Hematopoietic multipotent progenitor cell treated with erythropoietin and hydrocortisone succinate and interleukin-3 and kit ligand, for 8 days (in vitro differentiated cells): ENCODE data around the gene NEB.

Experiments used
- DNase-seq: peaks from one replicate; pipeline ENCODE4 v3.0.0-alpha.2; 2015

The NEB gene, protein sequence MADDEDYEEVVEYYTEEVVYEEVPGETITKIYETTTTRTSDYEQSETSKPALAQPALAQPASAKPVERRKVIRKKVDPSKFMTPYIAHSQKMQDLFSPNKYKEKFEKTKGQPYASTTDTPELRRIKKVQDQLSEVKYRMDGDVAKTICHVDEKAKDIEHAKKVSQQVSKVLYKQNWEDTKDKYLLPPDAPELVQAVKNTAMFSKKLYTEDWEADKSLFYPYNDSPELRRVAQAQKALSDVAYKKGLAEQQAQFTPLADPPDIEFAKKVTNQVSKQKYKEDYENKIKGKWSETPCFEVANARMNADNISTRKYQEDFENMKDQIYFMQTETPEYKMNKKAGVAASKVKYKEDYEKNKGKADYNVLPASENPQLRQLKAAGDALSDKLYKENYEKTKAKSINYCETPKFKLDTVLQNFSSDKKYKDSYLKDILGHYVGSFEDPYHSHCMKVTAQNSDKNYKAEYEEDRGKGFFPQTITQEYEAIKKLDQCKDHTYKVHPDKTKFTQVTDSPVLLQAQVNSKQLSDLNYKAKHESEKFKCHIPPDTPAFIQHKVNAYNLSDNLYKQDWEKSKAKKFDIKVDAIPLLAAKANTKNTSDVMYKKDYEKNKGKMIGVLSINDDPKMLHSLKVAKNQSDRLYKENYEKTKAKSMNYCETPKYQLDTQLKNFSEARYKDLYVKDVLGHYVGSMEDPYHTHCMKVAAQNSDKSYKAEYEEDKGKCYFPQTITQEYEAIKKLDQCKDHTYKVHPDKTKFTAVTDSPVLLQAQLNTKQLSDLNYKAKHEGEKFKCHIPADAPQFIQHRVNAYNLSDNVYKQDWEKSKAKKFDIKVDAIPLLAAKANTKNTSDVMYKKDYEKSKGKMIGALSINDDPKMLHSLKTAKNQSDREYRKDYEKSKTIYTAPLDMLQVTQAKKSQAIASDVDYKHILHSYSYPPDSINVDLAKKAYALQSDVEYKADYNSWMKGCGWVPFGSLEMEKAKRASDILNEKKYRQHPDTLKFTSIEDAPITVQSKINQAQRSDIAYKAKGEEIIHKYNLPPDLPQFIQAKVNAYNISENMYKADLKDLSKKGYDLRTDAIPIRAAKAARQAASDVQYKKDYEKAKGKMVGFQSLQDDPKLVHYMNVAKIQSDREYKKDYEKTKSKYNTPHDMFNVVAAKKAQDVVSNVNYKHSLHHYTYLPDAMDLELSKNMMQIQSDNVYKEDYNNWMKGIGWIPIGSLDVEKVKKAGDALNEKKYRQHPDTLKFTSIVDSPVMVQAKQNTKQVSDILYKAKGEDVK (N-terminal part only)

DNA sequence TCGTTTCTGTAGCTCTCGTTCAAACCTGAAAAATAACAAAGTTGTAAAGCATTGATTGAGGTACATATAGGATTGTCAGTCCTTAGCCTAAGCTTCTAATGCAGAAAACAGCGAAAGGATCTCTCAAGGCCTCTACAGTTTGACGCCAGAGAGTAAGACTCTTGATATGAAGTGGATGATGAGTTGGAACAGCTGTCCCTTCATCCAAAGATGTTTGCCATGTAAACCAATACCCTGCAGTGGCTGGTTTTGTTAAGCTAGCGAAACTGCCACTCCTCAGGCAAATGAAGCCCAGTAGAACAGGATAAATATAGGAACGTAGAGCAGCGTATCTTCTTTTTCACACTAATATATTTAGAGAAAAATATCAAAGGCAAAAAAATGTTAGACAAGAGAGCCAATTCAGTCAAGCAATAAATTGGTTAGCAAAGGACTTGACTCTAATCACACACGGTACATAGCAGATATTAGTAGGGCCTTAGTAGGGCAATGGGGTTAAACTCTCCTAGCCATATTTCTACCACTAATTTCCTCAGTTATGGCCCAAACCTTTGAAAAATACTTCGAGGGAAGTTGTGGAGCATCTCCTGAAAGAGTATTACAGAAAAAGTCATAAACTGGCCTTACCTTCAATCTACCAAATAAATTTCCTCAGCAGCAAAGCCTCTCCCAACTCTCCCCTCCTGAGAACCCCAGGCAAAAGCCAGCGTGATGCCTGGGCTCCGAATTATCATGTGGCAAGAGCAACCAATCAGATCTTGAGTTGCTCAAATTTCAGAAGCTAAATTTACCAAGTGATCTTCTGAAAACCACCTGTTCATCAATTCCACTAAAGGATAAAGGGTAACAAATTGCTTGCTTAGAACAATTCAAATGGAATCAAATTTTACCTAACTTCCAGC is at the start of gene NEB:
NEB (minus strand) TSS at position 706 of the 902 bp plus-strand sequence. CDS start 1,320 bp downstream, outside the sequence.
- DNase-seq: no peak

DNA sequence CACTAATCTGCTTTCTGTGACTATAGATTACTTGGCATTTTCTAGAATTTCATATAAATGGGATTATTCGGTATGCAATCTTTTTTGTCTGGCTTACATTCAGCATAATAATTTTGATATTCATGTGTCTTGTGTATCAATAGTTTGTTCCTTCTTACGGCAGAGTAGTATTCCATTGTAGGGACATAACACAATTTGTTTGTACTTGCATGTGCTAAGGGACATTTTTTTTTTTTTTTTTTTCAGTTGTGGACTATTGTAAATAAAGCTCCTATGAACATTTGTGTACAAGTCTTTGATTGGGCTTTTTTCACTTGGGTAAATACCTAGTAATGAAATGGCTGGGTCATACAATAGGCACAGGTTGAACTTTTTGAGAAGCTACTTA is 48.9 kb upstream of the NEB start:
- DNase-seq: no peak

DNA sequence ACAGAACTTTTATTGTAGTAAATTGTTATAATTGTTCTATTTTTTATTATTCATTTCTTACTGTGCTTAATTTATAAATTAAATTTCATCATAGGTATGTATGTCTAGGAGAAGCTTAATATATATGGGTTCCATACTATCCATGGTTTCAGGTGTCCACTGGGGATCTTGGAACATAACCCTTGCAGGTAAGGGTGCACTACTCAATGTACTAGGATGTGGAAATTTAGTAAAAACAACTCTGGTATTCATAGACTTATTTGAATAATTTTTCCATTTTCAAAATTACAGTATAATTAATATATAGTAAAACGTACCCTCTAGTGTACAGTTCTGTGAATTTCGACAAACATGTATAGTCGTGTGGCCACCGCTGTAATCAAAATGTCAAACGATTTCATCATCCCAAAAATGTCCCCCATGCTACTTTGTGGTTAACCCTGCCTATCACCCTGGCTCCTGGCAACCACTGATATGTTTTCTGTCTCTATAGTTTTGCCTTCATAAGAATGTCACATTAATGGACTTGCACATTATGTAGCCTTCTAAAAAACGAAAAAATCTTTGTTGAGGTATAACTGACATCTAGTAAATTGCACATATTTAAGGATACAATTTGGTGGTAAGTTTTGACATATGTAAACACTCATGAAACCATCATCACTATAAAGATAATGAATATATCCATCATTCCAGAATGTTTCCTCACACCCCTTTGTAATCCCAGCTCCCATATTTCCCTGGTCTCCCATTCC is 48.3 kb upstream of the NEB start:
- DNase-seq: peak; percentile 91

DNA sequence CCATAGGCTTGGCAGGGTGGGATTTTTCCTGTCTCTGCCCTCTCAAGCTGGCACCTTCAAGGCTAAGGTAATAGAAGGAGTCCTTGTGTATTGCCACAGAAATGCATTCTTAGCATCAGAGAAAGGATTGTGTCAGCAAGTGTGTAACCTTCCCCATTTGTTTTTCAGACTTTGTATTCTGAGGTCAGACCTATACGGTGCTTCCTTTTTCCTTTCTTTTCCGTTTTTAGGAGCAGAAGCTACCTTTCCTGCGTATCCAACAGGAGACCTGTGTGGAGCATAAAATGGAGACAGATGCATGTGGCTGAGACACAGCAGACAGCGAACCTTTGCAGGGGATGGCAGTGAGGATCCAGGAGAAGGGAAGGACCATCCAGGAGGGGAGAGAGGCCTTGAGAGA is 47.4 kb upstream of the NEB start:
- DNase-seq: no peak

DNA sequence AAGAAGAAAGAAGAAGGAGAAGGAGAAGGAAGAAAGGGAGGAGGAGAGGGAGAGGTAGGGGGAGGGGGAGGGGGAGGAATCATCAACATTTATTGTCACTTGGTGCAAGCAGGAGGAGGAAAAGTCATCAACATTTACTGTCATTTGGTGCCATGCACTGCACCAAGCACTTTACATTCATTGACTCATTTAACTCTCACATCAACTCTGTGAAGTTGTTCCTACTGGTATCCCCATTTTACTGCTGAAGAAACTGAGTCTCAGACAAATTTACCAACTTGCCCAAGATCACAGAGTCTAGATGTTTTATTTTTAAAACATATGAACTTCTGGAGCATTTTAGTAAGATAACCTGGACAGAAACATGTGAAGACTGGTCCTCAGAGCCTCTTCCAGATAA is 46.7 kb upstream of the NEB start:
- DNase-seq: no peak

DNA sequence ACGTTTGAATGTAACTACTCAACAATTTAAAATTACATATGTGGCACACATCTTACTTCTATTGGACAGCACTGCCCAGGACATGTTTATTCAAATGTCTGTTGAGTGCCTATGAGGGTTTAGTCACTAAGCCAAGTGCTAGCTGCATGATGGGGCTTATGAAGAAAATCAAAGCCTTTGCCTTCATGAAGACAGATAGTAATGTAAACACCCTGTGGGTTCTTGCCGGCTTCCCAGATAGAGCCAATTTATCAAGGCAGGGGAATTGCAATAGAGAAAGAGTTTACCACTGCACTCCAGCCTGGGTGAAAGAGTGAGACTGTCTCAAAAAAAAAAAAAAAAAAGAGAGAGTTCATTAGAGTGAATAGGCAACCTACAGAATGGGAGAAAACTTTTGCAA is 43.7 kb upstream of the NEB start:
- DNase-seq: no peak

DNA sequence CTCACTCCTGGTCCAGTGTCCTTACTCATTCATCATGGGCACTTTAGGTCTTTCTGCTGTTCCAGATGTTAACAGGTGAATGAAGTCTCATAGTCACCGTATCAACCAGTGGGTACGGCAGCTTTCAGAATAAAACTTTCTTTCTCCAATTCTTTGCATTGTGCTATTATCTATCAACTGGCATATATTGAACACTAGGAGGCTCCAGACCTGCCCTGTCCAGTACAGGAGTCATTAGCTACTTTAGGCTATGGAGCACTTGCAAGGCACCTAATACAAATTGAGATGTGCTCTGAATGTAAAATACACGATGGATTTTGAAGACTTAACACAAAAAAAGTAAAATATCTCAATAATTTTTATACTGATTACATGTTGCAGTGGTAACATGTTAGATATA is 43.2 kb upstream of the NEB start:
- DNase-seq: peak; percentile 63

DNA sequence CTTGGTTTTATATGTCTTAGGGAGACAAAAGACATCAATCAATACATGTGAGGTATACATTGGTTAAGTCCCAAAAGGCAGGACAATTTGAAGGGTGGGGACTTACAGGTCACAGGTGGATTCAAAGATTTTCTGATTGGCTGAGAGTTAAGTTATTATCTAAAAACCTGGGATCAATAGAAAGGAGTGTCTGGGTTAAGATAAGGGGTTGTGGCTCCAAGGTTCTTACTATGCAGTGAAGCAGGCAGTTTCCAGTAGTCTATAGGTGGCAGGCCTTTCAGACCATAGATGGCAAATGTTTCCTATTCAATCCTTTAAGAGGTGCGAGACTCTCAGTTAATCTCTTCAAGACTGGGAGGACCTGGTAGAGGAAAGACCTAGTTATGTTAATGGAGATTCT is 42.1 kb upstream of the NEB start:
- DNase-seq: peak; percentile 58

DNA sequence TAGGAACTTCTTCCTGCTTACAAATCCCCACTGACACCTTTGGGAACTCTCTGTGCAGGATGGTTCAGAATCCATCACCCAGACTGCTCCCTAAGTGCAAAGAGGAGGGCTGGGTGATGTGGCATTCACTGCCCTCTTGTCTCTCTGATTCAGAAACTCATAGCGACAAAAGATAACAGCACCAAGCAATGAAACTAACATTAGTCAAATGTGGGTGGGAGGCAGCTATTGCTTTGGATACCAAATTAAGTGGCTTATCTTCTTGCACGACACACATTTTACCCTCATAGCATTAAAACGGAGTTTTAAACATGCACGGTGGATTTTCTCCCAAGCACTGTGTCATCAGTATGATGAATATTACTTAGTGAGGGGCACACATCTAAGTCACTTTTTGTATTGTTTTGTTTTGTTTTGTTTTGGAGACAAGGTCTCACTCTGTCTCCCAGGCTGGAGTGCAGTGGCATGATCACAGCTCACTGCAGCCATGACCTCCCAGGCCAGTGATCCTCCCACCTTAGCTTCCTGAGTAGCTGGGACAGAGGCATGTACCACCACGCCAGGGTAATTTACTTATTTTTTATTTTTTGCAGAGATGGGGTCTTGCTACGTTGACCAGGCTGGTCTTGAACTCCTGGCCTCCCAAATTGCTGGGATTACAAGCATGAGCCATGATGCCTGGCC is 40.9 kb upstream of the NEB start:
- DNase-seq: peak; percentile 90

DNA sequence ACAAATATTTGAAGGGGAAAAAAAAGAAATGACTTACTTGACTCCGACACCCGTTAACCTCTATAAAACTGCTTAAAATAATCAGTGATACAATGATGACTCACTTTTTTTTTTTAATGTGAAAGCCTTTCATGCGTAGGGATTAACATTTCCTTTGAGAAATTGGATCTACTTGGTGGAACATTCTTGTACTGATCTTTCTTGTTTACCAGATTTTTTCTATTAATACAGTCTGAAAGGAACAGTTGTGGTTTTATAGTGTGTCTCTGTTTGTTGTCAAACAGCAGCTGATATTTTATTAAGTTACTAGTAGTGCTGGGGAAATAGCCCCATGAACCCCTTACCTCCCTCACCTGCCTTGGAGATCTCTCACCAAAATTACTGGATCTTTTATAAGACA is 40.2 kb upstream of the NEB start:
- no peak for DNase-seq

DNA sequence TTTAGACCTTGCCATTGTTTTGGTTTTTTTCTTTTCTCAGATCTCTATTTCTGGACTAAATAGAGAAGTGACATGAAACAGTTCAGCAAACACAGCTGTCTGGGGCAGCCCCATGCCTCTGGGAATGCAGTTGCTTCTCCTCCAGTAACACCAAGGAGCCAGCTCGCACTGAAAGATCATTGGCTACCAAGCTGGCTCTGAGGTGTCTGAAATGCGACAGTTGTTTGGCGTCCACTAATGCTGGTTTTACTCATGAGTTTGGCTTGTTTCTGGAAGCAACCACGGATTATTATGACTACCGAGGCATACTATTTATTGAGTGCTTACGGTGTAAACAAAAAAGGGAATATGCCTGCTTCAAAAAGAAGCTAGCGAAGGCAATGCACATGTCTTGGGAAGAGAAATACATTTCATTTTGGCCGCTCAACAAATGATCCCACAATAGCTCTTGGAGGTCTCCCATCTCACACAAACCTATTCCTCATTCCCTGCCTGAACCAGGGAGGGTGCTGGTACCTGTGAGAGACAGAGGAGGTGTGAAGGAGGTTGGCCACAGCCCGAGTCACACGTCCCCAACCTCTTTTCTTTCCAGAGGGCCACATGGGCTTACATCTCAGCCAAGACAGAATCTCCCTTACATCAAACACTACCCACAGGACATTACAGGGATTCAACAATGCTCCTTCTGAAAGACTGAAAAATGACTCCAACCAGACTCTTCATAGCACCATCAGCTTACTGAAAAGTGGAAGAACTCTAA is 37.5 kb upstream of the NEB start:
- no peak for DNase-seq

DNA sequence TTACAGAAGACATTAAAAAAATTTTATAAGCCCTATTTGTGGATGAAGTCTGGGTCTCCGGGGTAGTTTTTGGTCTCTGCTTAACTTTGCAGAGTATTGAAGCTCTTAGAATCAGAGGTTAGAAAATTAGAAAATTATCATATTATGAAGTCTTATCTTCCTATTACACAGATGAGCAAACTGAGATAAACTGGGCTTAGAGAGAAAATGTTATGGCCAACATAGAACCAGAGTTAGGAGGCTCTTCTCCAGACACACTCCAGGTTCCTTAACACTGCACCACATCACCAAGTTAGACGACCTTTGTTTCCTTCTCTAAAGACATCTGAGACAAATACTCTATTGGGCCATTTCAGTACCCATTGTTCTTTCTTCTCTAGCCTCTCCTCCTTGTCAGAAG is 36.7 kb upstream of the NEB start:
- DNase-seq: no peak

DNA sequence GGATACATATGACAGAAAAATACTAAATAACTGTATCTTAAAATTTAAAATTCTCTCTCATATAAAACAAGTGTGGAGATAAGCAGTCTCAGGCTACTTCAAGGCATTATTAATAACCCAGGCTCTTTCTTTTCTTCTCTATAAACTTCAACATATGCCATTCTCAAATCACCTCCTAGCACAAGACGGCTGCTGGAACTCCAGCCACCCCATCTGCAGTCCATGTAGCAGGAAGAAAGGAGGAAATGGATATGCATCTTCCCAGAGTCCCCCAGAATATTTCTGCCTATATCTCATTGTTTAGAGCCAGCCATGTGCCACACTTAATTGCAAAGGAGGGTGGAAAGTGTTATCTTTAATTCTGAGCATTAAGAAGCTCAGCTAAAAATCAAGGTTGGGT is 35.3 kb upstream of the NEB start:
- DNase-seq: no peak

DNA sequence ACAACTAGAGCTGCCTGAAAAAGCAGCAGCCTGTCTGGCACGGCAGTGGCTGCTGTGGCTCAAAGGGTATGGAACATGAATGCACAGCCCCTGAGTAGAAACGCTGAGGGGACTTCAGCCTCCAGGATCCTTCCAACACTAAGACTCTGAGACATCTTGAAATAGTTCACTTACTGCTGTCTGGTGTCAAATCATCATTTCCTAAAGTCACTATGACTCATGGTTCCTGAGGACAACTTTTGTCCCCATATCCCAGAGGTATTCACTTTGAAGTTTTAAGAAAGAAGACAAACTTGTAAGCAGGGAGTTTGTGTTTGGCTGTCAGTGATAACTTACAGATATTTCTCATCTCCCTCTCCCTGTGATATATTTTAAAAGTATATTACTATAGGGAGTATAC is 33.3 kb upstream of the NEB start:
- DNase-seq: no peak

DNA sequence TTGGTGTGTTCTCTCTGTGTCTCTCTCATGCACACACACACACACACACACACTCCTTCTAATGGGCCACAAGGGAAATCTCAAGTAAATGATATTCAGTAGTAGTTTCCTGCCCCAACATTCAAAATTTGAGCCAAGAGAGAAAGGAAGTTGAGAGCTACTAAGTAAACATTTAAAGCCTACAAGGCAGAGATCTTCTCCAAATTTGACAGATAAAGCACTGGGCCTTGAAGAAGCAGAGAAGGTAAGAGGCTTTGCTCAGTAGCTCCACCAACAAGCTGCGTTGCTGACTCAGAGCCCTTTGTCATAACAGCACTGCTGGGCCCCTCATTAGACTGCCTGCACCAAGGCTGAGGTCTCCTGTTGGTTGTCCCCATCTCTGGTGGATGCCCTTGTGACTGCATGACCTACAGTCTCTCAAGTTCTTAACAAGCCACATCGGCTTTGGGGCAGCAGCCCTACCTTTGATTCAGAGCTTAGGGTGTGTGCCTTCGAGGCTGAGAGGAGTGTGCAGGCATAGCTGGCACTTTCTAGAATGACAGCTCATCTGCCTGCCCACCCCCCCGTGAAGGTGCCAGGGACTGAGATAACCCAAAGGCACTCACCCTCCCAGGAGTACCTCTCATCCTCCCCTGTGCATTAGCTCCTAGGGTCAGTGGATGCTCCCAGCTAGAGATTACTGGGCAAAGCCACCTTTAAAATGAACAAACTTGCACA is 32.3 kb upstream of the NEB start:
- DNase-seq: no peak

DNA sequence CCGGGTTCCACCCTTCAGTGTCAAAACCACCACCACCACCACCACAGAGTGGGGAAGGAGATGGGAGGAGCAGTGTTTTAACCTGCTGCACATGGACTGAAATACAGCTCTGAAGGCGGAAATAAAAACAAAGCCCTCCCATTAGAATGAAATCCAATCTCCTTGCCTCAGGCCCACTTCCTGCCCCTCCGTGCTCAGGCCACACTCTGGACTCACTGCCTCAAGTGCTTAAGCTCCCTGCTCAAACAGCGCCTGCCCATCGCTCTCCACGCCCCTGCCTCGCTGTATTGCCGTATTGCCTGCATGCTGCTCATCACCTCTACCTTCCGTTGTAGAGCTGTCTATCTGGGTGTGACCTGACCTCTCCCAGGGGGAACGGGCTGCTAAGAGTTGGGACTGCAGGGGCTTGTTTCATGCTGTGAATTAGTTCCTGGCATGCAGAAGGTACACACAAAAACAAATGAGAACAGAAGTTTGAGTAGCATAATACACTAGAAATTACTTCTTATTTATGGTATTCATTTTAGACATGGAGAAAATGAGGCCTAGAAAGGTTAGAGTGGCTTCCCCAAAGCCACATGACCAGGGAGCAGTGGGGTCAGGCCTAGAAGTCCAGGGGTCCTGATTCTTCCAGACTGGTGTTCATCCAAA is 31.6 kb upstream of the NEB start:
- DNase-seq: no peak

DNA sequence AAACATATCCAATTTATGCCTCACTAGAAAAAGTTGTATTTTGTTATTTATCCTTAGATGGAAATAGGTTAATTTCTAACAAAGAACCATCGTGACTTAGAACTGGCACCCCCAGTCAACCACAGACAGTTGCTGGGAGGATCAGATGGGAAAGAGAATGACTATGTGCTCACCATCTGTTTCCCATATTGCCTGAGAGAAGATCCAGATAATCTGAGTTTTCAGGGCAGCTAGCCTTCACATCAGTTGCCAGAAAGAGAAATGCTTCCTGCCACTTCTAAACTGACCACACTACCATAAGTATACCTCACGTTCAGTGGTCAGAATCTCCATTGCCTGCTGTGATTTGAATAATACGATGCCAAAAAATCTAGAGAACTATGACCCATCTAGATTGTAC is 28.4 kb upstream of the NEB start:
- DNase-seq: no peak

DNA sequence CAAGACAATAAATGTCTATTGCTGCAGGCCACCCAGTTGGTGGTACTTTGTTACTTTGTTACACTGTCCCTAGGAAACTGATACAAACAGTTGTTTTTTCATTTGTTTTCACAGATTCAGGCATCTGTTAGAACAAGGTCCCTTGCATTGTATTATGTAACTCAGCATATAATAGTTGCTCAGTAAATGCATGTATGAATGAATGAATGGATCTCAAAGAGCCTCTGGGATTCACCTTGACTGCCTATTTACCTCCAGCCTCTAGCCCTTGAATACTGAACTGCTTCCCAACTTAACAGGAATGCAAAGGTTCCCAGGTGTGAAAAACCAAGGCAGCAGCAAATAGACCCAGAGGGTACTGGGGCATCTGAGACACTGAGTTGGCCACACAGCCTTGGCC is 27.4 kb upstream of the NEB start:
- no peak for DNase-seq

DNA sequence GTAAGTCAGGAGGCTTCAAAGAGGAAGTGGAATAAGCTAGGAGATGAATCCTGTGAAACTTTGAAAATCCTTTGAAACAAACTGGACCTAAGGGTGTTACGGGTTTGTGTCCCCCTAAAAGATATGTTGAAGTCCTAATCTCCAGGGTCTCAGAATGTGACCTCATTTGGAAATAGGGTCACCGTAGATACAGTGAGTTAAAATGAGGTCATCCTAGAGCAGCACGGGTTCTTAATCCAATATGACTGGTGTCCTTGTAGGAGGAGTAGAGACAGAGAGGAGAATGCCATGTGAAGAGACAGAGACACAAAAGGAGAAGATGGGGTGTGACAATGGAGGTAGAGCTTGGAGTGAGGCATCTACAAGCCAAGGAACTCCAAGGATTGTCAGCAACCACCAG is 26.9 kb upstream of the NEB start:
- DNase-seq: no peak
